Measurements from ENCODE around the gene SYNPO.
A peak's percentile ranks its signal among the peaks of the same experiment; 100 is the strongest.

SYNPO gene

DNA sequence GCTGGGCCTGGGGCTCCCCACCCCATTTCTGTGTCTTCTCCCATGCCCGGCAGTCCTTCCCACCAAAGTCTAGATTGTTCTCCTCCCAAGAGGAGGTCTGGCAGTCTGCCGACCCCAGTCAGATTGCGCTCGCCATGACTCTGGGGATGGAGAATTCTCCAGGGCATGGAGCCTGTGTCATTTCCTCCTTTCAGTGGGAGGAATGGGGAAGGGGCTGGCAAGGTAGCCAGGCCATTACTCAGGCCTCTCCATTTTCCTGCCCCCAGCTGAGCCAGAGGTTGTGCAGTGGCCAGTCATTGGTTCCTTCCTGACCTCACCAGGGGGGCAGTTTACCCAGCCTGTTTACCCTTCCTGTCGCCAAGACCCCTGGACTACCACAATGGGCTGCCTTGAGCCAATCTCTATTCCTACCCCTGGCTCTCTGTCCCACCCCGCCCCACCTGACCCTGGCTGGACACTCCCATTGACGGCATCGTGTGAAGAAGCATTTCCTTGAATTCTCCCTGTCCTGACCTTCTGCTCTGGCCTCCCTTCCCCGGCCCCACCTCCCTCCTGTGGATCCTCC is 628 bp downstream of the SYNPO start:
- peak; percentile 97 for DNase-seq (ENCODE audit: low read depth)
- peak overlapping the region; percentile 60 for H3K4me3 ChIP-seq (replicated peaks; ENCODE audit: low read depth, low read length)
- TF ChIP-seq, protein P1, sequence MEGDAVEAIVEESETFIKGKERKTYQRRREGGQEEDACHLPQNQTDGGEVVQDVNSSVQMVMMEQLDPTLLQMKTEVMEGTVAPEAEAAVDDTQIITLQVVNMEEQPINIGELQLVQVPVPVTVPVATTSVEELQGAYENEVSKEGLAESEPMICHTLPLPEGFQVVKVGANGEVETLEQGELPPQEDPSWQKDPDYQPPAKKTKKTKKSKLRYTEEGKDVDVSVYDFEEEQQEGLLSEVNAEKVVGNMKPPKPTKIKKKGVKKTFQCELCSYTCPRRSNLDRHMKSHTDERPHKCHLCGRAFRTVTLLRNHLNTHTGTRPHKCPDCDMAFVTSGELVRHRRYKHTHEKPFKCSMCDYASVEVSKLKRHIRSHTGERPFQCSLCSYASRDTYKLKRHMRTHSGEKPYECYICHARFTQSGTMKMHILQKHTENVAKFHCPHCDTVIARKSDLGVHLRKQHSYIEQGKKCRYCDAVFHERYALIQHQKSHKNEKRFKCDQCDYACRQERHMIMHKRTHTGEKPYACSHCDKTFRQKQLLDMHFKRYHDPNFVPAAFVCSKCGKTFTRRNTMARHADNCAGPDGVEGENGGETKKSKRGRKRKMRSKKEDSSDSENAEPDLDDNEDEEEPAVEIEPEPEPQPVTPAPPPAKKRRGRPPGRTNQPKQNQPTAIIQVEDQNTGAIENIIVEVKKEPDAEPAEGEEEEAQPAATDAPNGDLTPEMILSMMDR (IDR thresholded peaks at IDR 0.05; ENCODE audit: low read length, missing control alignments), result no peak

DNA sequence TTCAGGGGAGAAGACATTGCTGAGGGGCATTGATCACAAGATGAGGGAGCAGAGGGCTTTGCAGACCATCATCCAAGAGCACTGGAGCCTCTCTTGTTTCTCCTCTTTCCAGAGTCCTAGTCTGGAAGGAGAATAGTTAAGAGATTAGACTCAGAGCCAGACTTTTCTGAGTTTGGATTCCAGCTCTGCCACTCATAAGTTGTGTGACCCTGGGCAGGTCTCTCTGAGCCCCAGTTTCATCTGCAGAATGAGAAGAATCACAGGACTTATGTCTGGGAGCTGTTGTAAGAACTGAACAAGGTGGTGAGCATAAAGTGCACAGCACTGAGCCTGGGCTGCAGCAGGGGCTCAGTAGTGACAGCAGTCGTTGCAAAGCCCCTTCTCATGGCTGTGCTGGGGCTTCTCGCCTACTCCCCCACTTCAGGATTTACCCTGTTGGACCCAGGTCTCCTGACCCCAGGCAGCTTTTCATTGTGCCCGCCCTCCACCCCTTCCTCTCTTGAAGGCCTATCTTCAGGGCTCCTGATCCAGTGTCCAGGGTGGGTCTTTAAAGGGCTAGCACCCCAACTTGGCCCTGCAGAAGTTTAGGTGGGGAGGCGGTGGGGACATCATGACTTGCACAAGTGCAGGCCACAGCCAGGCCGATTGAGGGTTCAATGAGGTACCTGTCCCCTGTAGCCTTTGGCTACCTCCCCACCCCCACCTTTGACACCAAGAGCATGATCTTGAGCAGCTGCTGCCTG is 1.5 kb downstream of the SYNPO start:
- peak overlapping the region; percentile 60 for H3K4me3 ChIP-seq (replicated peaks; ENCODE audit: low read depth, low read length)
- TF ChIP-seq, protein P1 (IDR thresholded peaks at IDR 0.05; ENCODE audit: low read length, missing control alignments), result no peak

DNA sequence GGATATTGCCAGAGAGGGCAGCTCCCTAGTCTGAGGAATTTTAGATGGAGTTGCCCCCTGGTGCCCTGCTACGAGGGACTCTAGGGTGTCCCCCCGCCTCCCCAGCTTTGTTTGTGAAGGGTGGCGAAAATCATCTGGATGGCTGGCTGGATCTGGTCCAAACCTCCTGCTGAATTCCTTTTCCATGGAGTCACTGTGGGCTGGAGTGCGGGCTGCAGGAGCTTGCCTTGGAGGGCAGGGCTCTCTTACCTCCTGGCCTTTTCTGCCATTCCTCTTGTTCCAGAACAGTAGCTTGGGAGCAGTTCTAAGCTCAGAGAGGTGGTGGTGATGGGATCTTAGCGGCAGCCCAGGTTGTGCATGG is 2.1 kb downstream of the SYNPO start:
- TF ChIP-seq, protein P1 (IDR thresholded peaks at IDR 0.05; ENCODE audit: low read length, missing control alignments), result no peak
- peak overlapping the region; percentile 60 for H3K4me3 ChIP-seq (replicated peaks; ENCODE audit: low read depth, low read length)
- DNase-seq (ENCODE audit: low read depth), result peak; percentile 95

More for the DNA sequence above, 1.5 kb downstream of the SYNPO start:
- DNase-seq (ENCODE audit: low read depth), result no peak

DNA sequence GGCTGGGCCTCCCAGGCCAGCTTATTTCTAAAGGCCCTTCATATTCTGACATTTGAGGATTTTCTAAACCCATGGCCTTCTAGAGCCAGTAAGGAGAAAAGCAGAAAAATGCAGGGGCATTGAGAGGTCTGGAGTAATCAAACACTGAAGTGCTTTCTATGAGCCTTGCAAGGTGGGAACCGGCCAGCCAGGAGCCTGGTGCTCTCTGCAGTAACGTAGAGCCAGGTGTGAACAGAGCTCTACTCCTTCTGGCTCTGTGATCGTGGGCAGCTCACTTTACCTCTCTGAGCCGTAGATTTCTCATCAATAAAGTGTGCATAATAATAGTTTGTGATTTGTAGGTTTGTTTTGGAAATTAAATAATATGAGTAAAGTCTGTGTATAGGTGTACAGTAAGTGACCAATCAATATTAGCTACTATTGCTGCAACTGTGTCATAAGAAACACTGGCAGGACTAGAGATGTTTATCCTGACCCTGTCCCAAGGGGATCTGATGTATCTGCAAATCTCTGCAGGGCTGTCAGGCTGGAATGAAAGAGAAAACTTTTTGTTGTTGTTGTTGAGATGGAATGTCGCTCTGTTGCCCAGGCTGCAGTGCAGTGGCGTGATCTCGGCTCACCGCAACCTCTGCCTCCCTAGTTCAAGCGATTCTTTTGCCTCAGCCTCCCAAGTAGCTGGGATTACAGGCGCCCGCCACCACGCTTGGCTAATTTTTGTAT is 2.7 kb downstream of the SYNPO start:
- peak overlapping the region; percentile 60 for H3K4me3 ChIP-seq (replicated peaks; ENCODE audit: low read depth, low read length)
- TF ChIP-seq, protein P1 (IDR thresholded peaks at IDR 0.05; ENCODE audit: low read length, missing control alignments), result no peak
- no peak for DNase-seq (ENCODE audit: low read depth)

DNA sequence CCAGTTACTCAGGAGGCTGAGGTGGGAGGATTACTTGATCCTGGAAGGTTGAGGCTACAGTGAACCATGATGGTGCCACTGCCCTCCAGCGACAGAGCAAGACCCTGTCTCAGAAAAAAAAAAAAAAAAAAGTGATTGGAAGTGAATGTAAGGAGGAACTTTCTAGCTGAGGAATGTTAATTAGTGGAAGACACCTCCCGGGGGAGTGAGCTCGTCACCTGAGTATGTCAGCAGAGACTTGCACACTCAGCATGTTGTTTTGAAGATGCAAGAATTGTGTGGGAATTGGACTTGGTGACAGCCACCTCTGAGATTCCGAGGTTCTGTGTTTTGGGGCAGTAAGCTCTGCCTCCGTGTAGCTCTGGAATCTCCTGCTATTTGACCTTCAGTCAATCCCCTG is 3.6 kb downstream of the SYNPO start:
- TF ChIP-seq, protein P1 (IDR thresholded peaks at IDR 0.05; ENCODE audit: low read length, missing control alignments), result no peak
- no peak for DNase-seq (ENCODE audit: low read depth)
- no peak overlapping the region for H3K4me3 ChIP-seq (replicated peaks; ENCODE audit: low read depth, low read length)

DNA sequence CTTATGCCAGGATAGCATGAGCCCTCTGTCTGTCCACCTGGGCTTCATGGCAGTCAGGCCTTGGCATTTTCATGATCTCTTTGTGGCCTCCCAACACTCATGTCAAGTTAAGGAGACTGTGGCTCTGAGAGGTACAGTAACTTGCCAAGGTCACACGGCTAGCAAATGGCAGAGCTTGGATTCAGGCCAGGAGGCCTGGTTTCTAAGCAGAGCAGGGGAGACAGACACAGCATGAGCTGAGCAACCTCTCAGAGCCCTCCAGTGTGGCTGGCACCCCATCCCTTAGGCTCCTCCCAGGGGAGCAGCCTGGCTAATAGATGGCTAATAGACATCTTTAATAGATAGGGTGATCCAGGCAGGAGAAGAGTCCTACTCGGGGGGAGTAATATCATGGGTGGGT is 4.1 kb downstream of the SYNPO start:
- TF ChIP-seq, protein P1 (IDR thresholded peaks at IDR 0.05; ENCODE audit: low read length, missing control alignments), result no peak
- peak overlapping the region; percentile 5 for H3K4me3 ChIP-seq (replicated peaks; ENCODE audit: low read depth, low read length)
- DNase-seq (ENCODE audit: low read depth), result no peak
